ENCODE results near the gene BCL2.

BCL2 gene

GRCh38 chr18:63083555-63083954 is 236.0 kb downstream of the BCL2 start:
- no peak for DNase-seq (ENCODE audit: low read depth)

- DNase-seq (ENCODE audit: low read depth) = no peak
Measured at GRCh38 chr18:63083020-63083531, 236.5 kb downstream of the BCL2 start.

GRCh38 chr18:63082366-63083019 is 237.1 kb downstream of the BCL2 start:
- no peak for DNase-seq (ENCODE audit: low read depth)

- no peak for DNase-seq (ENCODE audit: low read depth)
Measured at GRCh38 chr18:63079114-63079513, 240.5 kb downstream of the BCL2 start.

GRCh38 chr18:63078471-63078870 is 241.1 kb downstream of the BCL2 start:
- no peak for DNase-seq (ENCODE audit: low read depth)

GRCh38 chr18:63074981-63075404 is 244.6 kb downstream of the BCL2 start:
- DNase-seq (ENCODE audit: low read depth) = no peak

- DNase-seq (ENCODE audit: low read depth) = no peak
Measured at GRCh38 chr18:63073481-63073880, 246.1 kb downstream of the BCL2 start.
